SK-N-SH treated with all-trans-retinoic acid at 6 μM for 48 hours (cell line): Measurements from ENCODE around the gene BCR.

Experiments used
- ISL1 ChIP-seq: fragments of 250-450 bp; sonication (Bioruptor Pico); IDR thresholded peaks from 2 replicates; pipeline ENCODE4 v2.1.2; 2022; ENCODE audit warnings: mild to moderate bottlenecking, moderate library complexity
- OSR1 ChIP-seq: fragments of 250-450 bp; sonication (Bioruptor Pico); IDR thresholded peaks from 2 replicates; pipeline ENCODE4 v1.8.0; 2022; ENCODE audit warnings: moderate library complexity, mild to moderate bottlenecking, inconsistent platforms
- SNAI2 ChIP-seq: fragments of 250-450 bp; sonication (Bioruptor Pico); IDR thresholded peaks from 2 replicates; pipeline ENCODE4 v1.5.0; 2020; ENCODE audit warnings: mild to moderate bottlenecking, moderate library complexity
- TOX ChIP-seq: fragments of 250-450 bp; sonication (Bioruptor Pico); IDR thresholded peaks from 2 replicates; pipeline ENCODE4 v1.8.0; 2021; ENCODE audit warnings: mild to moderate bottlenecking, moderate library complexity, borderline replicate concordance
- ZFP3 ChIP-seq: fragments of 250-450 bp; sonication (Bioruptor Pico); IDR thresholded peaks from 2 replicates; pipeline ENCODE4 v1.5.0; 2020; ENCODE audit warnings: mild to moderate bottlenecking, moderate library complexity
- ZFP30 ChIP-seq: fragments of 450-650 bp; formaldehyde crosslinking; IDR thresholded peaks from 2 replicates; pipeline ENCODE4 v1.5.0; 2022; ENCODE audit warnings: mild to moderate bottlenecking, moderate library complexity
- ZNF70 ChIP-seq: fragments of 450-650 bp; formaldehyde crosslinking; IDR thresholded peaks from 2 replicates; pipeline ENCODE4 v1.5.0; 2020; ENCODE audit warnings: mild to moderate bottlenecking, moderate library complexity
- TF ChIP-seq, protein P1 (sequence below): fragments of 250-450 bp; sonication (Bioruptor Pico); IDR thresholded peaks from 2 replicates; pipeline ENCODE4 v1.5.1; 2020; ENCODE audit warnings: low read depth, mild to moderate bottlenecking, moderate library complexity
- TF ChIP-seq, protein P2 (sequence below): fragments of 250-450 bp; sonication (Bioruptor Pico); IDR thresholded peaks from 2 replicates; pipeline ENCODE4 v1.8.0; 2020; ENCODE audit warnings: mild to moderate bottlenecking, moderate library complexity, borderline replicate concordance

DNA sequence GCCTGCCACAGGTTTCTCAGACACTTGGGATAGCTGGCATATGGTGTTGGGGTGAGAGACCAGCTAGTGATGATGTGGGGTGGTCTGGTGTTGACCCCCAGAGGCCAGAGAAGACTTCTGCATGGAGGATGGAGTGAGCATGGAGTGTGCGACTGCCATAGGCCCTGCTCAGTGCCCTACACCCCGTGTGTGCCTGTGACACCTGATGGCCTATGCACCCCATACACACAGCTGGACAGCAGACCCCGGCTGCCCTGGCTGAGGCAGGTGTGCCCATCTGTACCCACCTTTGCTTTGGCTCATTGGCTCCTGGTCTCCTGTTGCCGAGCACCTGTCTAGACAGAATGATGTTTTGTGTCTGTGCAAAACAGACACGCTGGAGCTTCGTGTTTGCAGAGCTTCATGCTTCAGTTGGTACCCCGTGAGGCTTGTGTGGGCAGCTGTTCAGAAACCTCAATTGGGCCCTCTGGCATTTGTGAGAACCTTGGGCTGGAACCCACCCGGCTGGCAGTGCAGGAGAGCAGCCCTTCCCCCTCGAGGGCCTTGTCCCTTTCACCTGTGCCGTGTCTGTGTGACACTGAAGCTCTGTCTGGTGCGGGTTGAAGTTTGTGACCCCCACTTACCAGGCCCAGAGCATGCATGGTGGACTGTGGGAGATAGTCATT lies 27.6 kb downstream of the BCR start:
- TF ChIP-seq ISL1 (CRISPR knock-in tag) = no peak
- TF ChIP-seq OSR1 (CRISPR knock-in tag) = no peak
- TF ChIP-seq ZFP3 (CRISPR knock-in tag) = no peak
- no peak for TF ChIP-seq ZFP30 (CRISPR knock-in tag)
- TF ChIP-seq, protein P1, sequence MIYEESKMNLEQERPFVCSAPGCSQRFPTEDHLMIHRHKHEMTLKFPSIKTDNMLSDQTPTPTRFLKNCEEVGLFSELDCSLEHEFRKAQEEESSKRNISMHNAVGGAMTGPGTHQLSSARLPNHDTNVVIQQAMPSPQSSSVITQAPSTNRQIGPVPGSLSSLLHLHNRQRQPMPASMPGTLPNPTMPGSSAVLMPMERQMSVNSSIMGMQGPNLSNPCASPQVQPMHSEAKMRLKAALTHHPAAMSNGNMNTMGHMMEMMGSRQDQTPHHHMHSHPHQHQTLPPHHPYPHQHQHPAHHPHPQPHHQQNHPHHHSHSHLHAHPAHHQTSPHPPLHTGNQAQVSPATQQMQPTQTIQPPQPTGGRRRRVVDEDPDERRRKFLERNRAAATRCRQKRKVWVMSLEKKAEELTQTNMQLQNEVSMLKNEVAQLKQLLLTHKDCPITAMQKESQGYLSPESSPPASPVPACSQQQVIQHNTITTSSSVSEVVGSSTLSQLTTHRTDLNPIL = no peak
- TF ChIP-seq, protein P2, sequence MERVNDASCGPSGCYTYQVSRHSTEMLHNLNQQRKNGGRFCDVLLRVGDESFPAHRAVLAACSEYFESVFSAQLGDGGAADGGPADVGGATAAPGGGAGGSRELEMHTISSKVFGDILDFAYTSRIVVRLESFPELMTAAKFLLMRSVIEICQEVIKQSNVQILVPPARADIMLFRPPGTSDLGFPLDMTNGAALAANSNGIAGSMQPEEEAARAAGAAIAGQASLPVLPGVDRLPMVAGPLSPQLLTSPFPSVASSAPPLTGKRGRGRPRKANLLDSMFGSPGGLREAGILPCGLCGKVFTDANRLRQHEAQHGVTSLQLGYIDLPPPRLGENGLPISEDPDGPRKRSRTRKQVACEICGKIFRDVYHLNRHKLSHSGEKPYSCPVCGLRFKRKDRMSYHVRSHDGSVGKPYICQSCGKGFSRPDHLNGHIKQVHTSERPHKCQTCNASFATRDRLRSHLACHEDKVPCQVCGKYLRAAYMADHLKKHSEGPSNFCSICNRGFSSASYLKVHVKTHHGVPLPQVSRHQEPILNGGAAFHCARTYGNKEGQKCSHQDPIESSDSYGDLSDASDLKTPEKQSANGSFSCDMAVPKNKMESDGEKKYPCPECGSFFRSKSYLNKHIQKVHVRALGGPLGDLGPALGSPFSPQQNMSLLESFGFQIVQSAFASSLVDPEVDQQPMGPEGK (CRISPR knock-in tag) = no peak
- TF ChIP-seq TOX (CRISPR knock-in tag) = no peak
- TF ChIP-seq SNAI2 (CRISPR knock-in tag) = no peak
- no peak for TF ChIP-seq ZNF70 (CRISPR knock-in tag)
